ENCODE measurements around the gene FGD3.
A peak's percentile ranks its signal among the peaks of the same experiment; 100 is the strongest.

Gene FGD3

DNA sequence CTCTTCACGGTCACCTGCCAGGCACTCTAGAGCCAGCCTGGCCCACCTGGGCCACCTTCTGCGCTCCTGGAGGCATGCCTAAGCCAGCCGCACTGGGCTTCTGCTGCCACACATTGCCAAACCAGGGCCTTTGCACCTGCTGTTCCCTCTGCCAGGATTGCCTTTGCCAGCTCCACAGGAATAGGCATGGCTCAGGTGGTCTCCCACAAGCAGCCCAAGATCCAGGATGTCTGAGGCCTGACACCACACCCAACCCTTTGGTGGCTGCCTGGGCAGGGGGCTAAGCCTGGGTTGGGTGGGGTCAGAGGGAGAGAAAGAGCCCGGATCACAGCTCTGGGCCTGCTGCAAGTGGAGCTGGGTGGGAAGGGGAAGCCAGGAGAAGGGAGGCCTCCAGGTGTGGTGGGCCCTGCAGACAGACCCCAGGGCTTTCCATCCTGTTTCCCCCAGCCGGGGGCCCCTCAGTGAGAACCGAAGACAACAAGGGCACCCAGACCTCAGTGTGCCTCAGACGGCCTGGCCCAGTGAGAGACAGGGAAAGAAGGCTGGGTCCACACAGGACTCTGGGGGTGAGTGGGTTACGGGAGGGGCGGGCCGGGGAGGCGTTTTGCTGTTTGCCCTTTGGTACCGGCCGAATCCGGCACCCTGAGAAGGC, 110.5 kb downstream of the FGD3 start:
- peak; percentile 59 for DNase-seq

DNA sequence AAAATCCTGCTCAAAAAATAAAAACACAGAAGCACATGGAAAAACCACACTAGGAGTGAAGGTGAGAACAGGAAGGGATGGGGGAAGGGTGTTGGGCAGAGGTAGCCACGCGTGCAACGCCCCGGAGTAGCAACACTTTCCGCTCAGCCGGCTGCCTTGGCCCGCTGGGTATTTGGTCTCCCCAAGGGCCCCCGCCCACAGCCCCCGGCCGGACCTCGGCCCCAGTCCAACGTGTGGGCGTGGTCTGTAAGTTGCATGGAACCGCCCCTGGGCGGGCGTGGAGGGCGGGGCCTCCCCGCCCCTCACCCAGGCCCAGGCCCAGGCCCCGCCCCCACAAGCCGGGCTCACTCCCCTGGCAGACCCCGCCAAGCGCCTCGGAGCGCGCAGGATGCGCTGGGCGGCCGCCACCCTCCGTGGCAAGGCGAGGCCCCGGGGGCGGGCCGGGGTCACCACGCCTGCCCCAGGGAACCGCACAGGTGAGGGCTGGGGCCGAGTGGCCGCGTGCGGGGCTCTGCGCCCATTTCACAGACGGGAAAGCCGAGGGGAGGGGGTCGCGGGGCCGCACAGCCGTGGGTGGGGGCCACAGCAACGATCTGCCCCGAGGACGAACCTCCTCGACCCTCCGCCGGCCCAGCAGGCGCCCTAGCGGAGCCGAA, 111.2 kb downstream of the FGD3 start, which contains the start of gene SUSD3:
Gene SUSD3 (plus strand): TSS at position 347 of the 656 bp plus-strand sequence. CDS start 42 bp downstream, at position 389.
- DNase-seq, result peak; percentile 62

DNA sequence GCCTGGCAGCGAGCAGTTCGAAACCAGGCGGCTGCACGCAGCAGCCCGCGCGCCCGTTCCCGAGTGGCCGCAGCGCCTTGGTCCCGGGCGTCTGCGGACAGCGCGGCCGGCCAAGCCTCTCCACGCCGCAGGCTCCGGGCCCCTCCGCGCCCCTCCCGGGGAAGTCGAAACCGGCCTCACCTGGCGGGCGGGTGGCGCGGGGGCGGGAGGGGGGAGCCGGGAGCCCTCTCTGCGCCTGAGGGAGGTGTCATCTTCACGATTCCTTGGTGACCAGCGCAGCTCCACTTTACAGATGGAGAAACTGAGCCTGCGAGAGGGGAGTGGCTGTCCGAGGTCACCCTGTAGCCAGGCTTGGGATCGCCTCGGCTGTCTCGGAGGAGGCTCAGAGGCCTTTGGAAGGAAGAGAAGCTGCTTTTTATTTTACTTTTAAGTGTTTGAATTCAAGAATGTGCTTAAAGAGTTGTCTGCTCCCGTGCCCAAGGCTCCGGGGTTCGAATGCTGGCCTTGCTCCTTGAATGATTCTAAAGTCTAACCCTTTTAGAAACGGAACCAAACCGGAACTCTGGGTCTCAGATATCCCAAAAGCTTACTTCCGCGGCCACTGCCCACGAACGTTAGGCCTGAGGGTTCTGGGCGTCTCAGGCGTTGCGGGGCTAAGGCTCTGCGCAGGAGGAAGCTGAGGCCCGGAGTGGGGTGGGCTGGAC, 111.8 kb downstream of the FGD3 start:
- DNase-seq, result peak; percentile 32

DNA sequence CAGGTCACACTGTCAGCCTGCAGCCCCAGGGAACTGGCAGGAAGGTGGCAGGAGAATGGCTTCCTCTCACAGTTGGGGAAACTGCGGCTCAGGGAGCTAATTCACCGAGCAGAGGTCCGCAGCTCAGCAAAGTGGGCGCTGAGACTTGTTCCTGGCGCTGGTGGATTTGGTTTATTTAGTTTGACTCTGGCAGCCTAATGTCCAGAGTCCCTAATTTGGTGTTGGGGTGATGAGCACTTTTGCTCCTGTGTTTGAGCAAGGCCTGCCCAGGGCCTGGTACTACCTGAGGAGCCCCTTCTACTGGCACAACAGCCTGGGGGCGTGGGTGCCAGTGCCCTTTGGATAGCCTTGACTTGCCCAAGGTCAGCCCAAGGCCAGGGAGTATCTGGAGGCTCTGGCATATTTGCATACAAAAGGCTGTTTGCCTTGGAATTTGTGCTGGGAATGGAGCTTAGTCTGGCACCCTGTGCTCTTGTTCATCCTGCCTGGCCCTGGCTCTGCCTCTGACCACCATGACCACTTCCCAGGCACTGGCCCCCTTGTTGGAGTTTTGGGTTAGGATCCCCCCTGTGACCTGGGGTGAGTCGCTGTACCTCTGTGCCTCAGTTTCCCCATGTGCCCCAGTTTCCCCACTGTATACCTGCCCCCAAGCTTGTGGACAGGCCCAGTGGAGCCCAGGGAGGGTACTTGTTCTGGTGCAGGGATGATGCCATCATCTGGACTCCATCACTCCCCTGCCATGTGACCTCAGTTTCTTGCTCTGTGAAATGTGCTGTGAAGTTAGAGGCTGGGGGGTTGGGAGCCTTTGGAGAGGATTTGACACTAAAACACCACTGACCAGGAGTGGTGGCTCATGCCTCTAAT, 112.6 kb downstream of the FGD3 start:
- no peak for DNase-seq

DNA sequence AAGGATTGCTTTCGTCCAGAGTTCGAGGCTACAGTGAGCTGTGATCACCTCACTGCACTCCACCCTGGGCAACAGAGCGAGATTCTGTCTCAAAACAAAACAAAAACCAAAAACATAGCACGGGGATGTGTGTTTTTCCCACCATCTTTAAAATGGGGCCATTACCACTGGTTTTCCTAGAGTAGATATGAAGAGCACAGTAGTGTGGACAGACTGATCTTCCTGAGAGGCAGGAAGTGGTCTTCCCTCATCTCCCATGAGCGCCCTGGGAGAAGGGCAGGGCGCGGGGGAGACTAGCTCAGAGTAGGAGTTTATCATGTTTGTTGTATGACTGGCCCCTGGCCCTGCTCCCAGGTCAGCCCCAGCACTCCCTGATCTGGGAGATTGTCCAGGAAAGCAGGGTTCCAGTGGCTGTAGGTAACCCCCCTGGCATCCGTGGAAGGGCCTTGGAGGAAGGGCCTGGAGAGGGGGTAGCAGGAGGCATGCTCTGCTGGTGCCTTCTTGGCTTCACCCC, 113.5 kb downstream of the FGD3 start:
- no peak for DNase-seq

DNA sequence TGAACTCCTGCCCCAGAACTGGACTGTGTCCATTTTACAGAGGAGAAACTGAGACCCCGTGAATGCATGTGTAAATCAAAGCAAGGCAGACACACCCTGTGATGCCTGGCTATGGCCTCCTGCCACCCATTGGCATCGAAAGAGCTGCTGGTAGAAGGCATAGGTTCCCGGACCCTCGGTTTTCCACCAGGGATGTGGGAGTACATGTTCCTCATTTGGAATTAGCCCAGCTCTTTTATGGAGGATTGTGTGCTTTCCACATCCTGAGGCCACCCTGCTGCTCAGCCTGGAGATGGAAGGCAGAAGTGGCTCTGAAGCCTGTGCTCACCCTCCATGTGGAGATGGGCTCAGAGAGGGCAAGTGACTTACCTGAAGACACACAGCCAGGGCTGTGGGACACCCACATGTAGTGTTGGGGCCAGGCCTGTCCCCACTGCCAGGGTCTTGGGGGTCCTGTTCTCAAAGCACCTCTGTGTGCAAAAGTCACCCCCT, 114.0 kb downstream of the FGD3 start:
- no peak for DNase-seq

DNA sequence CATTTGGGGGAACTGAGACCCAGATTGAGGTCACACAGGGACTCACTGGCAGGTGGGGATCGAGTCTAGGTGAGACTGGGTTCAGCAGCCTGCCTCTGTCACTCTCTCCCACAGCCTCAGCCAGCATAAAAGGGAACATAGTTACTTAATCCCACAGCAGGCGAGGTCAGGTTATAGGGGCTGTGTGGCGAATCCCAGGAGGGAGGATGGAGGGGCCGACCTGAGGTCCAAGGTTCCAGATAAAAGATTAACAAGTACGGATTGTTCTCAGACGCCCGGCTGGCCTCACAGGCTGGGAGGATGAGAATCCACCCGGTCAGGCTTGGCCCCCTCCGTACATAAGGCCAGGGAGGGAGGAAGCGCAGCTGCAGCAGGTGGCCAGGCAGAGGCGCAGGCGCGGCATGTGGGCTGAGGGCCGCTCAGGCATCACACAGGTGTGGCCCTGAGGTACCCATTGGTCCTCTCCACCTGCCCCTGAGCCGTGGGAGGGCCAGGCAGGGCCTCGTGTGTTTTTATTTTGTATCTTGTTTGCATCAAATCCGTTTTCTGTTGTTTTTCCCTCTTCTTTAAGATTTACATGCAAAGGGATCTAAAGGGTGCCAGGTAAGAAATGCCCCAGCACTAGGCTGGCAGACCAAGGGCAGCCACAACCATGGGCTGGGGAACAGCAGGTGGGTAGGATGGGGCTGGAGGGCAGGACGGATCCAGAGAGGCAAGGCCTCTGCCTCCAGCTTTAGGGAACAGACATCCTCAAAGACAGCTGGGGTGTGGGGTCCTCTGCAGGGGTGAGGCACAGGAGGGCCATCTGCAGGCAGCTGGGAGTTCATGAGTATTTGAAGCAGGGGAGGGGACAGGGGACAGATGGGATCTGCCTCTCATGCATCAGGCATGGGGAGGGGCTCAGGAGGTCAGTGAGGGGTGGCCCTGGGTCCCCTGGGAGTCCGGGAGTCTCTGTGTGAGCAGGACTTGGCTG, 114.8 kb downstream of the FGD3 start:
- DNase-seq, result no peak

DNA sequence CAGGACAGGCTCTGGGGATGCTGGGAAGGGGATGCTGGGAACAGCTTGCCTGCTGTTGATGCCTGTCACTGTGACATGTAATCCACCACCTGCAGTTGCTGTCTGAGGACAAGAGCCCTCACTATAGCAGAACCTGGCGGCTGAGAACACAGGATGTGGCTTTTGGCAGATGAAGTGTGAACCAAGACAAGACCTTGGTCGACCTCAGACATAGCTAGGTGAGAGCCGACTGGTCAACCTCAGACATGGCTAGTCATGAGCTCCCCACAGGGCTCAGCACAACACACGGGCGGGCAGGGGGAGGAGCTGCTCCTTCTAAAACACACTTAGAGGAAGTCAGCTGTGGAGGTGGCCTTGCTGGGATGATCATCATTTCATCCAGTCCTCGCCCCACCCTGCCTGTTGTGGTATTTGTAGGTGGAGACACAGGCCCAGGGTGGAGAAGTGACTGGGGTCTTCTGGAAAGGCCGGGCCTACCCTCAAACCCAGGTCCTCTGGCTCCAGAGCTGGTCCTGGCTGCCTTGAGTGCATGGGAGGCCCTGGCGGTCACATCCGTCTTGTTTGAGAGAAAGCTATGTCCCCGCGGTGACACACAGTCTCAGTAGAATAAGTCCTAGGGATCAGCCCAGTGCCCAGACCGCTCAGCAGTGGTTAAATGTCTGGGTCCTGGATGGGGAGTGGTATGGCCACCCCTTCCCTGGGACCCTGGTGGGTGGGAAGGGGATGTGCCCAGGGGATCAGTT, 117.2 kb downstream of the FGD3 start:
- DNase-seq, result peak; percentile 58

DNA sequence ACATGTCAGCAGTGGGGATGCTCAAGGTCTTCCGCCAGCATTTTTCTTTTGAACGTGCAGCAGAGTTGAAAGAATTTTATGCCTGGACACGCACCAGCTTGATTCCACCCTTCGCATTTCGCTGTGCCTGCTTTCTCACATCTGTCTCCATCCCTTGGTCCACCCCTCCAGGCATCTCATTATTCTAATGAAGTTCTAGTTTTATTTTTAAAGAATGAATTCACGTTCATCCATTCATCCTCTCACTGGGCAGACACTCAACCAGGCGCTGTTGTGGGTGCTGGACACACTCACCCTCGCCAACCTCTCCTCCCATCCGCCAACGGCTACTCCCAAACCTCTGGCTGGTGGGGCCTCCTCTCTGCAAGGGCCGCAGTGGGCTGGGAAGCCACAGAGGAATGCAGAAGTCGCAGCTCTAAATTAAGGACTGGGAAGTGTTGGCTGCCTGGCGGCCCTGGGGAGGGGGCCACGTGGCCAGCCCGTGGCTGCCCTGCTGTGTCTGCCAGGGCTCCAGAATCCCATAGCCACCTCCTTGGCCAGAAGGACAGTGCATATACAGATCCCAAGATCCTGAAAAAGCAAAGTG, 117.9 kb downstream of the FGD3 start:
- no peak for DNase-seq

DNA sequence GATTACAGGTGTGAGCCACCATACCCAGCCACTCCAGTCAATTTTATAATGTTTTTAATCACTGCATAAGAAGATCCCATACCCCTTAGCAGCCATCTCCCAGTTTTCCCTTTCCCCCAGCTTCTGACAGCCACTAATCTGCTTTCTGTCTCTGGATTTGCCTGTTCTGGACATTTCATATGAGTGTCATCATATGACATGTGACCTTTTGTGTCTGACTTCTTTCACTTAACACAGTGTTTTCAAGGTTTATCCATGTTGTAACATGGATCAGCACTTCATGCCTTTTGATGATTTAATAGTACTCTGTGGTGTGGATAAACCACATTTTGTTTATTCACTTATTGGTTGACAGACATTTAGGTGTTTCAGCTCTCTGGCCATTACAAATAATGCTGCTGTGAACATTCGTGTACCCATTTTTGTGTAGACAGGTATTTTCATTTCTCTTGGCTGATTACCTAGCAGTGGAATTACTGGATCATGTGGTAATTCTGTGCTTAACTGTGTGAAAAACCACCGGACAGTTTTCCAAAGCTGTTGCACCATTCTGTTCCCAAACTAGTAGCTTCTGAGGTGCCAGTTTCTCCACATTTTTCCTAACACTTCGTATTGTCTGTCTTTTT, 119.8 kb downstream of the FGD3 start:
- DNase-seq, result no peak

DNA sequence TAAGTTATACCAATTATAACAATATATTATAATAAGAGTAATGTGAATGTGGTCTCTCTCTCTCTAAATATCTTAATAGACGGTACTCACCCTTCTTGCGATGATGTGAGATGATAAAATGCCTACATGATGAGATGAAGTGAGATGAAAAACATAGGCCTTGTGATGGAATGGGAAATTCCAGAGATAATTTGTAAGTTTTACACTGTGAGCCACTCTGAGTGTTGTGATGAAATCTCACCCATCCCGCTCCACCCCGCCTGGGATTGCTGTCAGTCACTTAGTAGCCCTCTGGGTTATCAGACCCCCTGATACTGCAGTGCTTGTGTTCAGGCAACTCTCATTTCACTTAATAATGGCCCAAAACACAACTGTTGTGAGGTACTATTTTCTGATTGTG, 121.6 kb downstream of the FGD3 start:
- no peak for DNase-seq

DNA sequence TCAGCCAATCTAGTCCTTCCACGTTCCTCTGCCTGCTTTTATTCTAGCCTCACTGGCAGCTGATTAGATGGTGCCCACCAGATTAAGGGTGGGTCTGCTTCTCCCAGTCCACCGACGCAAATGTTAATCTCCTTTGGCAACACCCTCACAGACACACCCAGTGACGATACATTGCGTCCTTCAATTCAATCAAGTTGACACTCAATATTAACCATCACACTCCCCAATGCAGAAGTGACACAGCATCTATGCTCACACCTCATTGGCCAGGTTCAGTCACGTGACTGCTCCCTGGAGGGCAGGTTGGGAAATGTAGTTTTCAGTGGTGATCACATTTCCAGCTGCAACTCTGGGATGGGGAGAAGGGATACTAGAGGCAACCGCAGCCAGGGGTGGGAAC, 124.1 kb downstream of the FGD3 start:
- DNase-seq, result no peak

DNA sequence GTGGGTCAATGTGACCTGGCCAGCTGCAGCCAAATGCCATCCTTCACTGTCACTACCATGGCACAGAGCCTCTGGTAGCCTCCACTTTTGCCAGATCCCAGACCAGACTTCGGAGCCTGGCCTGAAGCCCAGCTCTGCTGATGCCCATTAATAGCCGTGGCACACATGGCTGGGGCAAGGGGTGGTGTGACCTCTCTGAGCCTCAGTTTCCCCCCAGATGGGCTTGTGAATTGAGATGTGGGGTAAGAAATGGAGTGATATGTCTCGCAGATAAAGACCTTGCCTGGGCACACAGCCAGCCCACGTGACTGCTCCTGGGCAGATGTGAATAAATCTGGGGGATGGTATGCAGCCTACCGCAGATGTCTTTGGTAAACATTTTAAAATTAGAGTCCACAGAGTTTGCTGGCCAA, 125.1 kb downstream of the FGD3 start:
- DNase-seq, result no peak

DNA sequence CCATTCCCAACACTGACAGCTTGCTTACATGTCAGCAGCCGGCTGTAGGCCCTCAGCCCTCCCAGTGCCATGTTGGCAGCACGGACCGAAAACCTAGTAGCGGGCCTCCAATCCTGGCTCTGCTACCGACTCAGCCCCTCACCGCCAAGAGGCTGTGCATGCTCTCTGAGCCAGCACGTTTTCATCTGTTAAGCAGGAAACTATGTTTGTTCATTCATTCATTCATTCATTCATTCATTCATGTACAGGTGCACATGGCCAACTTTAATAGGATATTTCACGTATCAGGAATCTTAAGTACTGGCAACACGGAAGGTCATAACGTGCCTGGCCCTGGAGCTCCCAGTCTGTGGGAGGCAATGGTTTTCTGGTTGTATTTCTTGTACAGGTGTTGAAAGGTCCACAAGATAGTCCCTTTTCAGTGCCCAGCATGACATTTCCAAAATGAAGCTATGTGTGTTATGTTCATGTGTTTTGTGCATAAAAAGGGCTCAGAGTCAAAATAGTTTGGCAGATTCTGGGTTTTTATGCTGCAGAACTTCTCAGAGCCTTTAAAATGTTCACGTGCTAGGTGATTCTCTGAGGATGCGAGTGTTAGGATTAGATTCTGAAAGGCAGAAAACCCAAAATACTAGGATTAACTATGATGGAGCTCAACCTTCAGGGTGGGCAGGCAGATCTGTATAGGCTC, 128.9 kb downstream of the FGD3 start:
- DNase-seq, result no peak

DNA sequence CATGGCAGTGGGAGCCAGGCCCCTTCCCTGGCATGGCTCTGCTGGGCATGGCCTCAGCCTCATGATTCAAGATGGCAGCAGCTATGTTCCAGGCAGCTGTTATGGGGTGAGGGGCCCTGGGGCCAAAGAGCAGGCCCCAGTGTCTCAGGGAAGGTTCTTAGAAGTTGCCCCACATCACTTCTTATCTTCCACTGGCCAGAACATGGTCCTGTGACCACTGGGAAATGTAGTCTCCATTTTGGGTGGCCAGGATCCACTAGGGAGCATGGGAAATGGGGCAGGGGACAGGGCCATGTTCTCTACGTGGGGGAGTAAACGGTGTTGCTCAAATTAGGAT, 129.4 kb downstream of the FGD3 start:
- DNase-seq, result no peak

DNA sequence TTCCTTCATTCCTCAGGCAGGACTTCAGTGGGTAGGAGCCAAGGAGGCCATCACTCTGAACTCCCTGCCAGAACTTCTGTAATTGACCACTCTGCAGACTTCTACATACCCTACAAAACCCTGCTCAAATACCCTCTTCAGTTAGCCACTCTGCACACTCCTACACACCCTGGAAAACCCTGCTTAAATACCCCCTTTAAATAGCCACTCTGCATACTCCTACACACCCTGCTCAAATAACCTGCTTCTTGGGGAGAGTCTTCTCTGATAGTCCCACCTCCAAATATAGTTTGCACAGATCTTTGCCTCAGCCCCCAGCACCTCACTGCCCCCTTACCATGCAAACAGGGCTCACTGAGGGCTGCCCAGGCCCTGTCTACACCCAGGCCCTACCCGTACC, 130.0 kb downstream of the FGD3 start:
- no peak for DNase-seq

DNA sequence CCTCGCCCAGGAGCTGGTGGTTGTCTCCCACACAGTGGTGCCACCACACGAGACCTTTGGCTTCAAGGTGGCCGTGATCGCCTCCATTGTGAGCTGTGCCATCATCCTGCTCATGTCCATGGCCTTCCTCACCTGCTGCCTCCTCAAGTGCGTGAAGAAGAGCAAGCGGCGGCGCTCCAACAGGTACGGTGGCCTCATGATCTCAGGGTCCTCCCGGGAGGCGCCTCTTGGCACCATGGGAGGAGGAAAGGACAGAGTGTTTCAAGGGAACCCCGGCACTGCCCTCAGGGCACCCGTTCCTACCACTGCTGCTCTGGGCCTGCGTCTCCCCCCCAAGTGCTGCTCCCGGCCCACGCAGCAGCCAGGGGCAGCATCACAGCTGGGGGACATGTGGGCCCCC, 130.5 kb downstream of the FGD3 start:
- DNase-seq, result no peak

DNA sequence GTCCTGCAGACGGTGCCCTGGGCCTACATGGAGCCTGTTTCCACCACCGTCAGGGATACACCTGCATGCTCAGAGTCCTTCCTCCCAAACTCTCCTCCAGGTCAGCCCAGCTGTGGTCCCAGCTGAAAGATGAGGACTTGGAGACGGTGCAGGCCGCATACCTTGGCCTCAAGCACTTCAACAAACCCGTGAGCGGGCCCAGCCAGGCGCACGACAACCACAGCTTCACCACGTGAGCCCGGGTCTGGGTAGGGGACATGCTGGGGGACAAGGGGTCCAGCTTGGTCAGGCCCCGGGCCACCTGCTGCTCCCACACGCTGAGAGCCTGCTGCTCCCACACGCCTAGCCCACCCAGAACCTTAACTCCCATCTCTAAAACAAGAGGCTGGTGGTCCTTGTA, 132.0 kb downstream of the FGD3 start:
- DNase-seq, result no peak

DNA sequence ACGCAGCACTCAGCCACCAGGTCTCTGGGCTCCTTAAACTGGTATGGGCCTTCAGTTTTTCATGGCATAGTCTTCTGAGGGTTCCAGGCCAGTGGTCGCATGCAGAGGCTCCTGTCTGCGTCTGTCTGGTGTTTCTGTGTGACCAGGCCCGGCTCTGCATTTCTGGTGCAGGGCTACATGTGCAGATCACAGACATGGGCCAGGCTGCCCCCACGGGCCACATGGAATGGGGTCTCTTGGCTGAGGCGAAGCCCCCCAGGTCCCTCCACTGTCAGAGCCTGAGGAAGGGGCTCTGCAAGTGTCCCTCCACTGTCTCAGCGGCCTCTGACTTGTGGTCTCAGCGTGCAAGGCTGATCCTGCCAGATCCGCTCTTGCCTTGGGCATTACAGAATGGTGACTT, 133.1 kb downstream of the FGD3 start:
- DNase-seq, result no peak
